KOPT-K1 (cell line): ENCODE data around the gene ACTR1B.
"Not testable (repeated sequence)": the region's sequence is repeated elsewhere in the genome, so short reads cannot be mapped to it uniquely, and the experiment has no call there.

Experiments used
- H3K27ac ChIP-seq: fragments of 200-600 bp; sonication (generic); 2 replicates; pipeline ENCODE4 v1.5.1; 2016; ENCODE audit warnings: antibody characterized with exemption, mild to moderate bottlenecking, low read depth, low read length; ENCODE audit not compliant: poor library complexity, severe bottlenecking
- H3K36me3 ChIP-seq: fragments of 200-600 bp; sonication (generic); 2 replicates; pipeline ENCODE4 v1.5.1; 2017; ENCODE audit warnings: antibody characterized with exemption, mild to moderate bottlenecking, low read length, moderate library complexity; ENCODE audit not compliant: insufficient read depth
- H3K9me3 ChIP-seq: fragments of 200-600 bp; sonication (generic); 2 replicates; pipeline ENCODE4 v1.5.1; 2017; ENCODE audit warnings: antibody characterized with exemption, low read length, mild to moderate bottlenecking; ENCODE audit not compliant: insufficient read depth, poor library complexity, severe bottlenecking

Gene ACTR1B

DNA sequence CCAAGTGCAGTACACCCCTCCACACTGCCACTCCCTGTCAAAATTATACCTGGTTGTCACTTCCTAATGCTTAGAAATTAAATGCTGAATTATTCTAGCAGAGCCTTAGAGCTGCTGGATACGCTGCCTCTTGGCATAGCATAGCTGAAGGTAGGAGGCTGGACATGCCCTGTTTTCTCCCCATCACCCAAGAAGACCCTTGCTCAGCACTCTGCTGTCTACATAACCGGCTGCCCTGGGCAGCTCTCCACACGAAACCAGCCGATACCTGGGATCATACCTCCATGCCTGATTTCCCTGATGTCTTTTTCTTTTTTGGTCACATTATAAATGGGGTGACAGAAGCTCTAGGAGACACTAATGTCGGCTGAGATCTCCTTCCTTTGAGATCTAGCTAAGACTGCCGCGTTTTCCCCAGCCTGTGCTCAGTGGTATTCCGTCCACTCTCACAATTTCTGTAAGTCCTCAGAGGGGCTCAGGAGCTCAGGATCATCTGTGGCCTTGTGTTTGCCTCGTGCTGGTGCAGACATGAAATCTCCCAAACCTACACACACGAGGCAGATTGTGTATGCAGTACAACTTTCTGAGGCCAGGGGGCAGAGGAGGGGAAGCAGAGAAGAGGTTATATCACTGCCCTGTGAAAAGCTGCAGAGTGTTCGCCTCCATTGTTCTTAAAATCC, 36.1 kb upstream of the ACTR1B start:
- no peaks in the 10 kb centered on the region for H3K9me3 ChIP-seq
- H3K27ac ChIP-seq: no peak overlapping the region
- no peaks in the 10 kb centered on the region for H3K36me3 ChIP-seq

GRCh38 chr2:97698530-97698929, 34.7 kb upstream of the ACTR1B start:
- H3K36me3 ChIP-seq: no peaks in the 10 kb centered on the region
- no peaks in the 10 kb centered on the region for H3K9me3 ChIP-seq
- no peak overlapping the region for H3K27ac ChIP-seq

DNA sequence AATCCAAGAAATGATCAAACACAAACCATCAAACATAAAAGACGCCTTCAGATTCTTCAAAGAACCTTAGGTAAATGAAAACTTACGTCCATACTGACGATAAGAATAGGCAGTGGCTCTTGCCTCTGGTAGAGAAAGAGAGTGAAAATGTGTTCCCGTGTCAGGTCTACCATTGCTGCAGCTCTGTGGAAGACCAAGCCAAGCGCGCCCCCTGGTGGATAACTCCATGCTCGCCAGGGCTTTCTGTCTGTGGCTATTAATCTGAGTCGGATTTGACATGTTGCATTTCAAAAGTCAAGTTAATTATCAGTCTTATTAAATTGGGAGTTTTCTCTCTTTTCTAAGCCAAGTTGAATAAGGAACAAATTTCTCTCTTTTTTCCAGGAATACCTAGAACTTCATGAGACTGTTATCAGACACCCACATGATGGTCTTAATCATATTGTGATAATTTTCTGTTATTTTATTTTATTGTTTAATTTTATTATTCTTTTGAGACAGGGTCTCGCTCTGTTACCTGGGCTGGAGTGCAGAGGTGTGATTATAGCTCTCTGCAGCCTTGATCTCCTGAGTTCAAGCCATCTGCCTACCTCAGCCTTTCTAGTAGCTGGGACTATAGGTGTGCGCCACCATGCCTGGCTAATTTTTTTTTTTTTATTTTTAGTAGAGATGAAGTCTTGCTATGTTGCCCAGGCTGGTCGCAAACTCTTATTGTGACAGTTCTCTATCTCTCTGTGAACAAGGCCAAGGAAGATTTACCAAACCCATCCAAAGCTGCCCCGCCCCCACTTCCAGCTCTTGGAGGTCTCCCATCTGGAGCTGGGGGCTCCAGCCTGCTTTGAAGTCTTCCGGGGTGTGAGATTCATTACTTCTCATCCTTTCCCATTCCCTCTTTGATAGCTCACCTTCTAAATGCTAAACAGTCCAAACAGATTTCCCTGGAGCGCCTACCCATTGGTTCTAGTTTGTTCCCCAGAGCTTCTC, 33.7 kb upstream of the ACTR1B start:
- Histone ChIP-seq H3K27ac (no peak overlapping the region), H3K36me3 (no peaks in the 10 kb centered on the region), H3K9me3 (no peaks in the 10 kb centered on the region)

DNA sequence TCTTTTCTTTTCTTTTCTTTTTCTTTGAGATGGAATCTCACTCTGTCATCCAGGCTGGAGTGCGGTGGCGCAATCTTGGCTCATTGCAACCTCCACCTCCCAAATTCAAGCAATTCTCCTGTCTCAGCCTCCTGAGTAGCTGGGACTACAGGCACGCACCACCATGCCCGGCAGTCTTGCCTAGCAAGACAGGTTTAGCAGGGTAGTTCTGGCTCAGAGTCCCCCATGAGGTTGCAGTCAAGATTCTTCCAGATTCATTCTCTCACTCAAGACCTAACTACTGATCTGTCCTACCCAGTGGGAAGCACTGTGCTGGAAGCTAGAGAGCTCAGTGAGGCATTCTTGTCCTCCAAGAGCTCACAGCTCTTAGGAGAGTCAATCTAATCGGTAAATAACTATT, 31.9 kb upstream of the ACTR1B start:
- no peaks in the 10 kb centered on the region for H3K36me3 ChIP-seq
- H3K9me3 ChIP-seq: no peaks in the 10 kb centered on the region
- no peak overlapping the region for H3K27ac ChIP-seq

DNA sequence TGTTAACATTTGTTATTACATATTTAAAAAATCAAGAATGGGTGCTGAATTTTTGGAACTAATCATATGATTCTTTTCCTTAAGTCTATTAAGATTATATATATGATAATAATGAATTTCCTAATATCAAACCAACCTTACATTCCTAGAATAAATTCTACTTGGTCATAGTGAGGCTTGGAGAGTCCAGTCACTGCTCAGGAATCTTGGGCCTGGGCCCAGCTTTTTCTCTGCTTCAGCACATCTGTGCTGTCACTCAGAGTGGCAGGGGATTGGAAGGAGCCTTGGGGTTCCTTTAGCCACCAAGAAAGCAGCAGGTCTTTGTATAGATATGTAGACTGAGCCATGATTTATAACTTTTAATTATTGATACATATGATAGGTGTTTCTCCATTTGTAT, 29.6 kb upstream of the ACTR1B start:
- Histone ChIP-seq H3K27ac (no peak overlapping the region), H3K36me3 (no peaks in the 10 kb centered on the region), H3K9me3 (no peaks in the 10 kb centered on the region)

- Histone ChIP-seq H3K27ac (no peak overlapping the region), H3K9me3 (no peaks in the 10 kb centered on the region), H3K36me3 (no peaks in the 10 kb centered on the region)
Measured at GRCh38 chr2:97691166-97691565, 27.3 kb upstream of the ACTR1B start.

DNA sequence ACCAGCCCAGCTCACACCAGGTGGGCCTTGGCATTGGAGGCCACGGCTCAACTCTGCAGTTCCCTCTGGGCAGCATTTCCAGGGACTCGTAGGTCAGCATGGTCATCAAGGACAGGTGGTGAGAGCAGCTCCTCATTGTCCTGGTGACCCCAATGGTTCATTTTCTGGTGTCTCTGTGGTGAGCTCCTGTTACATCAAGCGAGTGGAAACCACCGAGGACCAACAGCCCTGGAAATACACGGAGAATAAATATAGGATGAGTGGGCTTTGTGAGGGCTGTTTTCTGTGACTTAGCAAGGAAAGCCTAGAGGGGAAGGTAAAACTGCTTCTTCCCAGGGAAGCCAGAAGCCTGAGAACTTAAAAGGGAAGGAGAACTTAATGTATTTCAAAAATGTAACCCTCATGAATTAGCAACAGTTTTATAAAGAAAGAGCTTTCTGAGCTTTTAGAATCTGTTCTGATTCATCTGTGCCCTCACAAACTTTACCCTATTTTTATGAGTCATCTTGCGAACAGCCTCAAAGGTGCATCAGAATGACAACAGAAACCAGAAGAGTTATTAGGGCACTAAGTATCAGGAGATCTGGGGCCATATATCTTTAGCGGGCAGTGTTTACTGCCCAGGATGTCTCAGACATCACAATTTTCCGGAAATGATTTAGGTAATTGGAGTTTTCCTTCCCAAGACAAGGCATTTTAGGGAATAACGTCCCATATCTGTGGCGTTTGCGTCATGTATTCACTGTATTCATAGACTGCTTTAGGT, 24.4 kb upstream of the ACTR1B start:
- no peaks in the 10 kb centered on the region for H3K9me3 ChIP-seq
- H3K27ac ChIP-seq: no peak overlapping the region

DNA sequence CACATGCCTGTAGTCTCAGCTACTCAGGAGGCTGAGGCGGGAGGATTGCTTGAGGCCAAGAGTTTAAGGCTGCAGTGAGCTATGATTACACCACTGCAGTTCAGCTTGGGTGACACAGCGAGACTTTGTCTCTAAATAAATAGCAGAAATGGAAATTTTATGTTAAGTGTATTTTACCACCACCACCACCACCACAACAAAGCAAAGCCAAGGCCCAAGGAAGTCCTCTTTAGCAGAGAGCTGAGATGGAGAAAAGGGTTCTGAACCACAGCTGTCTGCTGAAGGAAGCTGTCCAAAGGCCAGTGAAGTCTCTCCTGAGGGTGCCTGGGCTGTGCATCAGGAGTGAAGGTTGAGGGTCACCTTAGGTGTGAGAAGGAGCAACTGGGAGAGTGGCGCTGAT, 23.4 kb upstream of the ACTR1B start:
- not testable (repeated sequence) for H3K36me3 ChIP-seq, H3K9me3 ChIP-seq, H3K27ac ChIP-seq

More for the DNA sequence above, 24.4 kb upstream of the ACTR1B start:
- H3K36me3 ChIP-seq: no peaks in the 10 kb centered on the region

DNA sequence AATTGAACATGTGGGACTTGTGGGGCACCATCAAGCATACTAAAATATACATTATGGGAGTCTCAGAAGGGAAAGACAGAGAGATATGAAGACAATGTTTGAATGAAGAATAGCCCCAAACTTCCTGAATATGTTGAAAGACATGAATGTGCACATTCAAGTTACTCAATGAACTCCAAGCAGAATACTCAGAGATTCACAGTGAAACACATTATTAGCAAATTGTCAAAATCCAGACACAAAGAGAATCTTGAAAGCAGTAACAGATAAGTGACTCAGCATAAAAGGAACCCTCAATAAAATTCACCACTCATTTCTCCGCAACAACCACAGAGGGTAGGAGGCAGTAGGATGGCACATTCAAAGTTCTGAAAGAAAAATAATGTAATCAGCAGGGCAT, 14.5 kb upstream of the ACTR1B start:
- Histone ChIP-seq H3K9me3 (no peaks in the 10 kb centered on the region), H3K27ac (no peak overlapping the region), H3K36me3 (no peaks in the 10 kb centered on the region)

DNA sequence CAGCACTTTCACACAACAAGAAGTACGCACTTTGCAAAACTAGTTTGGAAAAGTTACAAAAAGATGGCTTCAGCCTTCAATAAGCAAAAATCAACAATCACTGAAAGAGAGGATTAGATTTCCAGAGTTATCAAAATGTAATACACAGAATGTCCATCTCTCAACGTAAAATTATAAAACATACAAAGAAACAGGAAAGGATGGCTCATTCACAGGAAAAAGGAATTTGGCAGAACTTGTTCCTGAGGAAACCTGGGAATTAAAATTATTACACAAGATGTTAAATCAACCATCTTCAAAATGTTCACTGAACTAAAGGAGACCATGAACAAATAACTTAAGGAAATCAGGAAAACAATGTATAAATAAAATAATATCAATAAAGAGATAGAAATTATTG, 13.6 kb upstream of the ACTR1B start:
- Histone ChIP-seq H3K36me3 (no peaks in the 10 kb centered on the region), H3K9me3 (no peaks in the 10 kb centered on the region), H3K27ac (no peak overlapping the region)

DNA sequence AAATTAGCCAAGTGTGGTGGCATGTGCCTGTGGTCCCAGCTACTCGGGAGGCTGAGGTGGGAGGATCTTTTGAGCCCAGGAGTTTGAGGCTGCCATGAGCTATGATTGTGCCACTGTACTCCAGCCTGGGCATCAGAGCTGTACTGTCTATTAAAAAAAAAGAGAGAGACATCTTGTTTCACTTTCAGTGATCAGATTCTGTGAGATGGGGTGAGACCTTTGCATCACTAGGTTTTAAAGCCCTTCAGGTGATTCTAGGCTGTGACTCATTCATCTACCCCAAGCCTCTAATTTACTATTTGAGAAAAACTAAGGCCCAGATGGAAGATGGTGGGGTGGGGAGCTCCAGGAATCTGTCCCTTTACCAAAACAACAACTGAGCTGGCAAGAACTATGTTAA, 12.8 kb upstream of the ACTR1B start:
- Histone ChIP-seq H3K9me3 (no peaks in the 10 kb centered on the region), H3K36me3 (no peaks in the 10 kb centered on the region), H3K27ac (no peak overlapping the region)

DNA sequence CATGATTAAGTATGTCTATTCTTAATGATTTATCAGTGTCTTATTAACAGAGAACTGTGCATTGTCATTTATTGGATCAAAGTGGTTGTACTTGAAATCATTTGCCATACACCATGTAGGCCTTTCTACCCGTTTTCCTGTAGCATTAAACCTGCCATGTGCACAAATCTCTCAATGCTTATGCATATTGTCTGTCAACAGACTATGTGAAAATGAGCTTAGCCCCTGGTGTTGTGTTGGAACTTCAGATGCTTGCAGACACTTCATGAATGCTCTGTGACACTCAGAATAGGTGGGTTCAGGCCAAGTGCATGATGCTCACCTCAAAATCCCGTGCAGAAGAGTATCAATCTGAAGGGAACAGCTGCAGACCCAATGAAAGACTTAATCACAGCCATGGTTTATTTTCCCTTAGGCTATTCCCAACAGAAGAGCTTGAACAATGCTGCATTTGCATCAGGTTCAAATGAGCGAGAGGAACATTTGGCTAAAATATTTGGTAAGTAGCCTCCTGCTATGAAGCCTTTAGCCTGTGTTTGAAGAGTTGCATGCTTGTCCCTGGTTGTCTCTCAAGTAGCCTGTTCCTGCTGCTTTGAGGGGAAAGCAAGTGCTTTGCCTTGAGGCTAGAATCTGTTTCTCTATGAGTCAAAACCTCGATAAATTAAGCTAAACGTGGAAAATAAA, 11.7 kb upstream of the ACTR1B start:
- Histone ChIP-seq H3K9me3 (no peaks in the 10 kb centered on the region), H3K36me3 (no peaks in the 10 kb centered on the region), H3K27ac (no peak overlapping the region)

DNA sequence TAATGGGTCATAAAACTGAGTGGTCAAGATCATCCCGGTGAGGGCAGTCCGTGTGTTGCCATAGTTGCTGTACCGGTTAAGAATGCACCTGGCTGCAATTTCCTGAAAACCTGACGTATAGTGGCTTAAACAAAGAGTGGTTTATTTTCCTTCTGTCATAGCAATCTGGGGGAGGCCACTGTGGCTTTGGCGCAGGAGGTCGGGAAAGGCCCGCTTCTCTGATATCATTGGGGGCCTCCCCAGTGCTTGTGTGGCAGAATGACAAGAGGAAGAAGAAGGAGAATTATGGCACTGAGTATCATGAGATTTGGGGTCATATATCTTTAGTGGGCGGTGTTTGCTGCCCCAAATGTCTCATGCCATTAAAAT, 10.1 kb upstream of the ACTR1B start:
- Histone ChIP-seq H3K36me3 (no peaks in the 10 kb centered on the region), H3K9me3 (no peaks in the 10 kb centered on the region), H3K27ac (no peak overlapping the region)

GRCh38 chr2:97673182-97673914, 9.5 kb upstream of the ACTR1B start:
- H3K36me3 ChIP-seq: no peaks in the 10 kb centered on the region
- H3K27ac ChIP-seq: no peak overlapping the region
- H3K9me3 ChIP-seq: no peaks in the 10 kb centered on the region
